ENCODE results near the gene RNF138. TPM values are rescaled to one million over a fixed set of nuclear protein-coding genes. Genes with fewer than 3 reads are reported as not detected.

The RNF138 gene
- total RNA-seq, 1 experiment from 2014 or later = 103 TPM

- ATAC-seq (no peak), DNase-seq (ENCODE audit: low spot score) (no peak)
- no peak overlapping the region for H3K27ac Mint-ChIP-seq
- peaks cover 6% of the 10 kb centered on the region for H3K36me3 Mint-ChIP-seq
- ChIA-PET CTCF (no interaction called here), POLR2A (no interaction called here)
- no peaks in the 10 kb centered on the region for H3K27me3 Mint-ChIP-seq (ENCODE audit: low read depth)
- no peak for TF ChIP-seq ZNF121 (CRISPR knock-in tag; IDR thresholded peaks at IDR 0.05)
- TF ChIP-seq NFYB (CRISPR knock-in tag; conservative IDR thresholded peaks at IDR 0.05; ENCODE audit: low read depth) = no peak
- TF ChIP-seq FOXJ3 (CRISPR knock-in tag; IDR thresholded peaks at IDR 0.05; ENCODE audit: borderline replicate concordance) = no peak
- H3K4me1 Mint-ChIP-seq = no peaks in the 10 kb centered on the region
- peaks cover 7% of the 10 kb centered on the region; the same call in 1 of the 2 replicates for H3K9me3 Mint-ChIP-seq
- H3K4me3 Mint-ChIP-seq = no peak overlapping the region
These were observed 46.8 kb downstream of the RNF138 start for GRCh38 chr18:32138332-32138982.

- DNase-seq (ENCODE audit: low spot score) (peak; percentile 36), ATAC-seq (no peak)
- Mint-ChIP-seq H3K9me3 (peaks cover 7% of the 10 kb centered on the region; the same call in 1 of the 2 replicates), H3K27ac (no peak overlapping the region), H3K27me3 (ENCODE audit: low read depth) (no peaks in the 10 kb centered on the region), H3K4me1 (no peaks in the 10 kb centered on the region), H3K36me3 (peaks cover 6% of the 10 kb centered on the region), H3K4me3 (no peak overlapping the region)
- POLR2A ChIA-PET = no interaction called here
- CTCF ChIA-PET = interaction anchor here (0.6 to 1.6 kb wide), 2 partner anchors 122 to 584 kb away, joined by 3 to 4 read pairs; partner anchors contain the start of gene RNF125
- TF ChIP-seq FOXP4 (CRISPR knock-in tag; IDR thresholded peaks at IDR 0.05) (no peak), ETV6 (CRISPR knock-in tag; IDR thresholded peaks at IDR 0.05) (no peak), ATF1 (CRISPR knock-in tag; IDR thresholded peaks at IDR 0.05) (no peak), ZNF121 (CRISPR knock-in tag; IDR thresholded peaks at IDR 0.05) (peak; percentile 50), JUN (CRISPR knock-in tag; IDR thresholded peaks at IDR 0.05) (no peak)
These were observed 48.2 kb downstream of the RNF138 start for GRCh38 chr18:32139835-32140283.

DNA sequence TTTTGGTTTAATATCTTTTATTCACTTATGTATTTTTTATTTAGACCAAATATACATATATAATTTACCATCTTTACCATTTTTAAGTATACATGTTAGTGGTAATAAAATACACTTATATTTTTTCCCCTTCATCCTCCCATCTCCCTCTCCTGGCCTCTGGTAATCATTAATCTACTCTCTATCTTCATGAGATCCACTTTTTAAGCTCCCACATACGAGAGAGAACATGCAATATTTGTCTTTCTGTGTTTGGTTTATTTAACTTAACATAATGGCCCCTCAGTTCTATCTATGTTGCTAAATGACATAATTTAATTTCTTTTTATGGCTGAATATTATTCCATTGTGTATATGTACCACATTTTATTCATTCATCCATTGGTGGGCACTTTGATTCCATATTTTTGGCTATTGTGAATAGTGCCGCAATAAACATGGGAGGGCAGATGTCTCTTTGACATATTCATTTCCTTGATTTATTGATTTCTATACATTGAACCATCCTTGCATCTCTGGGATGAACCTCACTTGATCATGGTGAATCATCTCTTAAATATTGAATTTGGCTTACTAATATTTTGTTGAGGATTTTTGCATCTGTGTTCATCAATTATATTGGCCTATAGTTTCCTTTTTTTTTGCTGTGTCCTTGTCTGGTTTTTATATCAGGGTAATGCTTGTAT is 56.7 kb downstream of the RNF138 start:
- DNase-seq (ENCODE audit: low spot score) (no peak), ATAC-seq (no peak)
- Mint-ChIP-seq H3K4me1 (no peaks in the 10 kb centered on the region), H3K4me3 (no peak overlapping the region), H3K36me3 (no peaks in the 10 kb centered on the region; the same call in 1 of the 2 replicates), H3K27ac (no peak overlapping the region), H3K9me3 (peaks cover 10% of the 10 kb centered on the region), H3K27me3 (ENCODE audit: low read depth) (no peaks in the 10 kb centered on the region)
- POLR2A ChIA-PET = no interaction called here
- no peak for TF ChIP-seq CREM (CRISPR knock-in tag; IDR thresholded peaks at IDR 0.05)
- TF ChIP-seq, protein P1, sequence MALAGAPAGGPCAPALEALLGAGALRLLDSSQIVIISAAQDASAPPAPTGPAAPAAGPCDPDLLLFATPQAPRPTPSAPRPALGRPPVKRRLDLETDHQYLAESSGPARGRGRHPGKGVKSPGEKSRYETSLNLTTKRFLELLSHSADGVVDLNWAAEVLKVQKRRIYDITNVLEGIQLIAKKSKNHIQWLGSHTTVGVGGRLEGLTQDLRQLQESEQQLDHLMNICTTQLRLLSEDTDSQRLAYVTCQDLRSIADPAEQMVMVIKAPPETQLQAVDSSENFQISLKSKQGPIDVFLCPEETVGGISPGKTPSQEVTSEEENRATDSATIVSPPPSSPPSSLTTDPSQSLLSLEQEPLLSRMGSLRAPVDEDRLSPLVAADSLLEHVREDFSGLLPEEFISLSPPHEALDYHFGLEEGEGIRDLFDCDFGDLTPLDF (CRISPR knock-in tag; IDR thresholded peaks at IDR 0.05) = no peak
- no peak for TF ChIP-seq NFE2L1 (CRISPR knock-in tag; IDR thresholded peaks at IDR 0.05)
- TF ChIP-seq, protein P2, sequence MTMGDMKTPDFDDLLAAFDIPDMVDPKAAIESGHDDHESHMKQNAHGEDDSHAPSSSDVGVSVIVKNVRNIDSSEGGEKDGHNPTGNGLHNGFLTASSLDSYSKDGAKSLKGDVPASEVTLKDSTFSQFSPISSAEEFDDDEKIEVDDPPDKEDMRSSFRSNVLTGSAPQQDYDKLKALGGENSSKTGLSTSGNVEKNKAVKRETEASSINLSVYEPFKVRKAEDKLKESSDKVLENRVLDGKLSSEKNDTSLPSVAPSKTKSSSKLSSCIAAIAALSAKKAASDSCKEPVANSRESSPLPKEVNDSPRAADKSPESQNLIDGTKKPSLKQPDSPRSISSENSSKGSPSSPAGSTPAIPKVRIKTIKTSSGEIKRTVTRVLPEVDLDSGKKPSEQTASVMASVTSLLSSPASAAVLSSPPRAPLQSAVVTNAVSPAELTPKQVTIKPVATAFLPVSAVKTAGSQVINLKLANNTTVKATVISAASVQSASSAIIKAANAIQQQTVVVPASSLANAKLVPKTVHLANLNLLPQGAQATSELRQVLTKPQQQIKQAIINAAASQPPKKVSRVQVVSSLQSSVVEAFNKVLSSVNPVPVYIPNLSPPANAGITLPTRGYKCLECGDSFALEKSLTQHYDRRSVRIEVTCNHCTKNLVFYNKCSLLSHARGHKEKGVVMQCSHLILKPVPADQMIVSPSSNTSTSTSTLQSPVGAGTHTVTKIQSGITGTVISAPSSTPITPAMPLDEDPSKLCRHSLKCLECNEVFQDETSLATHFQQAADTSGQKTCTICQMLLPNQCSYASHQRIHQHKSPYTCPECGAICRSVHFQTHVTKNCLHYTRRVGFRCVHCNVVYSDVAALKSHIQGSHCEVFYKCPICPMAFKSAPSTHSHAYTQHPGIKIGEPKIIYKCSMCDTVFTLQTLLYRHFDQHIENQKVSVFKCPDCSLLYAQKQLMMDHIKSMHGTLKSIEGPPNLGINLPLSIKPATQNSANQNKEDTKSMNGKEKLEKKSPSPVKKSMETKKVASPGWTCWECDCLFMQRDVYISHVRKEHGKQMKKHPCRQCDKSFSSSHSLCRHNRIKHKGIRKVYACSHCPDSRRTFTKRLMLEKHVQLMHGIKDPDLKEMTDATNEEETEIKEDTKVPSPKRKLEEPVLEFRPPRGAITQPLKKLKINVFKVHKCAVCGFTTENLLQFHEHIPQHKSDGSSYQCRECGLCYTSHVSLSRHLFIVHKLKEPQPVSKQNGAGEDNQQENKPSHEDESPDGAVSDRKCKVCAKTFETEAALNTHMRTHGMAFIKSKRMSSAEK (CRISPR knock-in tag; IDR thresholded peaks at IDR 0.05; ENCODE audit: borderline replicate concordance) = no peak
- TF ChIP-seq ZNF232 (CRISPR knock-in tag; IDR thresholded peaks at IDR 0.05) = no peak
- CTCF ChIA-PET = no interaction called here
